Vagina (tissue), 2 donors: ENCODE measurements around the gene SSBP2.

Source experiments
- POLR2AphosphoS5 ChIP-seq, 2 donors: sonication (generic); formaldehyde crosslinking; IDR thresholded peaks; one replicate each; pipeline ENCODE4 v1.9.0; 2017; ENCODE audit warnings: antibody characterized with exemption in 2 of 2, mild to moderate bottlenecking in 2 of 2, low read depth in 1 of 2; ENCODE audit not compliant: insufficient read depth in 1 of 2
- TF ChIP-seq, protein P1 (sequence below), 3 experiments: fragments of 450-650 bp in 2 of 3; fragments of 200-600 bp in 1 of 3; sonication (generic) in 1 of 3; IDR thresholded peaks; one replicate each; pipeline ENCODE4 v1.5.1; 2017 to 2019; ENCODE audit warnings: antibody characterized with exemption in 3 of 3, mild to moderate bottlenecking in 2 of 3, moderate library complexity in 2 of 3

DNA sequence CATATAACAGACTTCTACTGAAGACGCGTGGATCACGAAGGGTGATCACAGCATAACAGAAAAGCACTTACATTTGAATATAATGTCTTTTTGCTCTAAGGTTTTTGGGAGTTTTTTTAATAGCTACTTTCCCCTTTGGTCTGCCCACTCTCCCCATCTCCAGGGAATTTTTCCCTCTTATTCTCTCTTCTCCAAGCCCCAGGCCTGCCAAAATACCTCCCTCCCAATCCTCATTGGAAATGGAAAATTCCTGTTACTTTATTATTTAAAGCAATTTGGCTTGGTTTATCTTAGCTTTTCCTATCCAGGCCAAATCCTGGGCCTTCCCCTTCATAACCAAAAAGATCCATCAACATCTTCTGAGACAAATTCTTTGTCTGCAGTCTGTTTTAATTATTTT, 22.3 kb upstream of the SSBP2 start:
- no peak for TF ChIP-seq POLR2AphosphoS5 (IDR thresholded peaks at IDR 0.05; ENCODE audit: insufficient read depth in 1 of 2, low read depth in 1 of 2)
- TF ChIP-seq, protein P1, sequence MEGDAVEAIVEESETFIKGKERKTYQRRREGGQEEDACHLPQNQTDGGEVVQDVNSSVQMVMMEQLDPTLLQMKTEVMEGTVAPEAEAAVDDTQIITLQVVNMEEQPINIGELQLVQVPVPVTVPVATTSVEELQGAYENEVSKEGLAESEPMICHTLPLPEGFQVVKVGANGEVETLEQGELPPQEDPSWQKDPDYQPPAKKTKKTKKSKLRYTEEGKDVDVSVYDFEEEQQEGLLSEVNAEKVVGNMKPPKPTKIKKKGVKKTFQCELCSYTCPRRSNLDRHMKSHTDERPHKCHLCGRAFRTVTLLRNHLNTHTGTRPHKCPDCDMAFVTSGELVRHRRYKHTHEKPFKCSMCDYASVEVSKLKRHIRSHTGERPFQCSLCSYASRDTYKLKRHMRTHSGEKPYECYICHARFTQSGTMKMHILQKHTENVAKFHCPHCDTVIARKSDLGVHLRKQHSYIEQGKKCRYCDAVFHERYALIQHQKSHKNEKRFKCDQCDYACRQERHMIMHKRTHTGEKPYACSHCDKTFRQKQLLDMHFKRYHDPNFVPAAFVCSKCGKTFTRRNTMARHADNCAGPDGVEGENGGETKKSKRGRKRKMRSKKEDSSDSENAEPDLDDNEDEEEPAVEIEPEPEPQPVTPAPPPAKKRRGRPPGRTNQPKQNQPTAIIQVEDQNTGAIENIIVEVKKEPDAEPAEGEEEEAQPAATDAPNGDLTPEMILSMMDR (IDR thresholded peaks at IDR 0.05): no peak
